Endothelial cell of umbilical vein (primary cell): ENCODE data around the gene CLBA1.
"Not testable (repeated sequence)": the region's sequence is repeated elsewhere in the genome, so short reads cannot be mapped to it uniquely, and the experiment has no call there.

Source experiments
- CTCF ChIP-seq, 2 donors: IDR thresholded peaks; 1 replicate in 1 of 2; 2 replicates in 1 of 2; pipeline ENCODE4 v1.5.1; 2011; ENCODE audit warnings: low read length in 2 of 2, mild to moderate bottlenecking in 2 of 2, moderate library complexity in 2 of 2, control low read depth in 1 of 2, inconsistent platforms in 1 of 2, low read depth in 1 of 2; ENCODE audit not compliant: insufficient read depth in 1 of 2; ENCODE audit errors: extremely low read depth in 1 of 2
- EZH2 ChIP-seq: IDR thresholded peaks from 2 replicates; pipeline ENCODE4 v1.6.1; 2012; ENCODE audit warnings: borderline replicate concordance, low read depth, mild to moderate bottlenecking, moderate library complexity, low read length, inconsistent platforms; ENCODE audit not compliant: severe bottlenecking
- MAX ChIP-seq: IDR thresholded peaks from 2 replicates; pipeline ENCODE4 v1.6.1; 2011; ENCODE audit not compliant: insufficient read depth, insufficient read length
- POLR2A ChIP-seq: IDR thresholded peaks from 2 replicates; pipeline ENCODE4 v1.6.1; 2012; ENCODE audit warnings: low read depth, mild to moderate bottlenecking, control low read depth, low read length

- not testable (repeated sequence) for TF ChIP-seq CTCF (IDR thresholded peaks at IDR 0.05; ENCODE audit: extremely low read depth in 1 of 2, insufficient read depth in 1 of 2, low read depth in 1 of 2, low read length in 2 of 2); POLR2A; EZH2; MAX
Measured at GRCh38 chr14:105033412-105033900, 47.9 kb downstream of the CLBA1 start.
